ENCODE results near the gene EXOC6B.

DNA sequence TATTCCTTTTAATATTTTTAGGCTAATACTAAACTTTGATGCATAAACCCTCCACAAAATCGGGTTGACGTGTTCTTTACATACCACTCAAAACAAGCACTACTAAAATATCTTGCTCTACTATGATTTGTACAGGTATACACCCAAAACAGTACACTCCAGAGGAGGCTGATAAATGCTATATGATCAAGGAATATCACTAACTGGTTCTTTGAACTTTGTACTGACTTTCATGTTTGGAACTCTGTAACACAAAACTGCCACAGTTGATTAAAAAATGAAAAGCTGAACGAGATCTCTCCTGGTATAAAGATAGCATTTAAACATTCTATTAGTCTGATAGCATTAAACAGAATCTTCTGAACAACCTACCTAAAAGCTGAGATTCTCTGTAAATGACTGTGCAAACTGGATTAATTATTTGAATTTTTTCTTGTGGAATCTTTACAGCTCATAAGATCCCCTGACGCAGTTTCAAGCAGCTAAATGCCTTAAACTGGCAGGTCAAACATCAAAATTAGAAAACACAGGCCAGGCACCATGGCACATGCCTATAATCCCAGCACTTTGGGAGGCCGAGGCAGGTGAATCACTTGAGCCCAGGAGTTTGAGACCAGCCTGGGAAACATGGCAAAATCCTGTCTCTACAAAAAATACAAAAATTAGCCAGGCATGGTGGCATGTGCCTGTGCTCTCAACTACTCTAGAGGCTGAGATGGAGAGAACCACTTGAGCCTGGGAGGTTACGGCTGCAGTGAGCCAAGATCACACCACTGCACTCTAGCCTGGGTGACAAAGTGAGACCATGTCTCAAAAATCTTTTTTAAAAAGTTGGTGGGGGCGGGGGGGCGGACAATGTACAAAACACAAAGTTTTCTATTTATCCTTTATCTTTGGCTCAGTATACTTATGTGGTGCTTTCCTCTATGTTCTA is 150.6 kb downstream of the EXOC6B start:
- TF ChIP-seq, protein P1, sequence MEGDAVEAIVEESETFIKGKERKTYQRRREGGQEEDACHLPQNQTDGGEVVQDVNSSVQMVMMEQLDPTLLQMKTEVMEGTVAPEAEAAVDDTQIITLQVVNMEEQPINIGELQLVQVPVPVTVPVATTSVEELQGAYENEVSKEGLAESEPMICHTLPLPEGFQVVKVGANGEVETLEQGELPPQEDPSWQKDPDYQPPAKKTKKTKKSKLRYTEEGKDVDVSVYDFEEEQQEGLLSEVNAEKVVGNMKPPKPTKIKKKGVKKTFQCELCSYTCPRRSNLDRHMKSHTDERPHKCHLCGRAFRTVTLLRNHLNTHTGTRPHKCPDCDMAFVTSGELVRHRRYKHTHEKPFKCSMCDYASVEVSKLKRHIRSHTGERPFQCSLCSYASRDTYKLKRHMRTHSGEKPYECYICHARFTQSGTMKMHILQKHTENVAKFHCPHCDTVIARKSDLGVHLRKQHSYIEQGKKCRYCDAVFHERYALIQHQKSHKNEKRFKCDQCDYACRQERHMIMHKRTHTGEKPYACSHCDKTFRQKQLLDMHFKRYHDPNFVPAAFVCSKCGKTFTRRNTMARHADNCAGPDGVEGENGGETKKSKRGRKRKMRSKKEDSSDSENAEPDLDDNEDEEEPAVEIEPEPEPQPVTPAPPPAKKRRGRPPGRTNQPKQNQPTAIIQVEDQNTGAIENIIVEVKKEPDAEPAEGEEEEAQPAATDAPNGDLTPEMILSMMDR (IDR thresholded peaks at IDR 0.05; ENCODE audit: control extremely low read depth in 1 of 3, insufficient read depth in 1 of 3, low read depth in 1 of 3, low read length in 3 of 3): no peak
- TF ChIP-seq RAD21 (IDR thresholded peaks at IDR 0.05 in 1 of 2, conservative IDR thresholded peaks at IDR 0.05 in 1 of 2; ENCODE audit: low read depth in 2 of 2, low read length in 2 of 2): no peak
